ENCODE measurements around the gene SHISA2.

- TF ChIP-seq POLR2A (IDR thresholded peaks at IDR 0.05; ENCODE audit: low read depth, low read length), result no peak
- TF ChIP-seq TAF1 (IDR thresholded peaks at IDR 0.05; ENCODE audit: borderline replicate concordance, low read depth, low read length), result no peak
Observed at GRCh38 chr13:26067601-26068000, 15.8 kb upstream of the SHISA2 start.

All from GM12892 (cell line).